ENCODE results near the gene NFIL3. TPM values are rescaled to one million over a fixed set of nuclear protein-coding genes. Genes with fewer than 3 reads are reported as not detected.

Gene NFIL3
- total and polyA plus RNA-seq, 2 of the 4 experiments (the other 2 are of a cell fraction) = 27.6 to 27.7 TPM

- H3K14ac ChIP-seq (replicated peaks; ENCODE audit: low read depth, low read length) = peak overlapping the region; percentile 35
- peak overlapping the region; percentile 84 for H2AK5ac ChIP-seq (ENCODE audit: low read depth, low read length)
- H3K18ac ChIP-seq (ENCODE audit: low read depth, low read length) = no peak overlapping the region
- H4K5ac ChIP-seq (ENCODE audit: low read depth, low read length) = no peak overlapping the region
- H2BK15ac ChIP-seq (ENCODE audit: low read depth, low read length) = peak overlapping the region; percentile 68; the same call in 1 of the 3 replicates
- H3K79me1 ChIP-seq (ENCODE audit: low read depth in 1 of 2, low read length in 2 of 2) = peaks cover 0 to 18% of the 10 kb centered on the region in 2 experiments; a peak in 2 of 4 replicates
- no TSS peak for BruUV-seq (replicated peaks)
- peak overlapping the region; percentile 49; the same call in 1 of the 2 replicates for H4K91ac ChIP-seq (ENCODE audit: insufficient read depth, low read depth, low read length)
- H3K4me2 ChIP-seq (ENCODE audit: low read depth, low read length) = peak overlapping the region; percentile 56
- H3K9ac ChIP-seq (ENCODE audit: low read depth, low read length) = no peak overlapping the region
- H3K23ac ChIP-seq (ENCODE audit: low read depth, low read length) = peak overlapping the region; percentile 69; the same call in 1 of the 2 replicates
- H3K4ac ChIP-seq (ENCODE audit: low read depth, low read length) = peak overlapping the region; percentile 90; the same call in 1 of the 2 replicates
- intact Hi-C loops (cut with micrococcal nuclease) (loop anchor here (5.0 kb wide), 1 partner anchor 57 kb away; no protein-coding TSS in a partner anchor), in situ Hi-C loops (cut with MboI; ENCODE audit: low sequenced_read_pairs) (loop anchor here (5.0 kb wide), 1 partner anchor 72 kb away; no protein-coding TSS in a partner anchor), dilution Hi-C loops (cut with HindIII; ENCODE audit: low sequenced_read_pairs, unreplicated experiment) (no loop called here)
- POLR2A ChIA-PET (ENCODE audit: unreplicated experiment) = interaction anchor here (0.6 kb wide), 1 partner anchor 335 kb away, joined by 3 read pairs; no protein-coding TSS in a partner anchor
- H3K9me3 ChIP-seq (ENCODE audit: control insufficient read depth, insufficient read depth, low read length) = no peaks in the 10 kb centered on the region
- no peak overlapping the region for H2AFZ ChIP-seq (replicated peaks; ENCODE audit: low read length, poor library complexity)
- peak overlapping the region; percentile 0; the same call in 1 of the 2 replicates for H2BK20ac ChIP-seq (ENCODE audit: low read depth, low read length)
- H3K56ac ChIP-seq (ENCODE audit: extremely low read depth, insufficient read depth, low read length) = no peak overlapping the region
- no peak for DNase-seq
- peaks cover 12% of the 10 kb centered on the region for H4K20me1 ChIP-seq (ENCODE audit: insufficient read depth, low read length)
- no peak for ATAC-seq (ENCODE audit: low read depth)
- peaks cover 2% of the 10 kb centered on the region; the same call in 1 of the 2 replicates for H3K9me1 ChIP-seq (ENCODE audit: insufficient read depth, low read length)
- H2BK120ac ChIP-seq (ENCODE audit: low read depth, low read length) = peak overlapping the region; percentile 69
- no CpG with 5 or more reads among the region's 9 CpGs for WGBS, 2 experiments (ENCODE audit: extremely low coverage in 2 of 2, insufficient read length in 1 of 2)
- no peak overlapping the region for H3K27ac ChIP-seq (ENCODE audit: insufficient read depth, low read length)
- H3K4me3 ChIP-seq (ENCODE audit: insufficient read depth, low read depth, low read length) = no peak overlapping the region
- no peaks in the 10 kb centered on the region for H3K36me3 ChIP-seq (ENCODE audit: control insufficient read depth, insufficient read depth, low read length)
- TF ChIP-seq CTCF (conservative IDR thresholded peaks at IDR 0.05; ENCODE audit: low read depth, low read length) = no peak
- TF ChIP-seq POLR2A (IDR thresholded peaks at IDR 0.05; ENCODE audit: low read depth, low read length) = no peak
- TF ChIP-seq ELK1 (IDR thresholded peaks at IDR 0.05; ENCODE audit: borderline replicate concordance, low read depth, low read length) = no peak
- no peak for TF ChIP-seq MXI1 (IDR thresholded peaks at IDR 0.05; ENCODE audit: borderline replicate concordance, low read depth, low read length)
- no peak for TF ChIP-seq BHLHE40 (IDR thresholded peaks at IDR 0.05; ENCODE audit: low read depth, low read length)
- TF ChIP-seq RCOR1 (IDR thresholded peaks at IDR 0.05; ENCODE audit: insufficient replicate concordance, low read length) = no peak
- TF ChIP-seq FOS (IDR thresholded peaks at IDR 0.05; ENCODE audit: low read depth, low read length) = no peak
- TF ChIP-seq NFE2L2 (IDR thresholded peaks at IDR 0.05; ENCODE audit: low read depth, low read length) = no peak
- no peak for TF ChIP-seq RFX5 (IDR thresholded peaks at IDR 0.05; ENCODE audit: low read depth, low read length)
- TF ChIP-seq SMC3 (IDR thresholded peaks at IDR 0.05; ENCODE audit: low read depth, low read length) = no peak
- no peak for TF ChIP-seq CEBPB (IDR thresholded peaks at IDR 0.05; ENCODE audit: low read depth, low read length)
- no peak for TF ChIP-seq USF2 (IDR thresholded peaks at IDR 0.05; ENCODE audit: low read depth, low read length)
- no peak for TF ChIP-seq MAFK (IDR thresholded peaks at IDR 0.05; ENCODE audit: low read depth, low read length)
- TF ChIP-seq CHD1 (IDR thresholded peaks at IDR 0.05; ENCODE audit: low read depth, low read length) = no peak
- no peak for TF ChIP-seq MAZ (IDR thresholded peaks at IDR 0.05; ENCODE audit: borderline replicate concordance, low read depth, low read length)
- TF ChIP-seq RAD21 (IDR thresholded peaks at IDR 0.05; ENCODE audit: low read length) = no peak
- H4K8ac ChIP-seq (ENCODE audit: low read depth in 2 of 2, low read length in 2 of 2) = peak overlapping the region; percentile 33 to 80; a peak in 2 of 4 replicates
- H2BK5ac ChIP-seq (ENCODE audit: low read depth, low read length, poor library complexity, severe bottlenecking) = no peak overlapping the region
- H2AK9ac ChIP-seq (replicated peaks; ENCODE audit: low read depth, low read length, poor library complexity) = no peak overlapping the region
- no peaks in the 10 kb centered on the region for H3K27me3 ChIP-seq (ENCODE audit: control insufficient read depth, insufficient read depth, low read length)
- CTCF ChIA-PET = interaction anchor here (1.9 kb wide), 1 partner anchor 336 kb away, joined by 13 read pairs; no protein-coding TSS in a partner anchor
- H3K4me1 ChIP-seq (ENCODE audit: control insufficient read depth, insufficient read depth, low read length) = peaks cover 11% of the 10 kb centered on the region
Observed at GRCh38 chr9:91425271-91425670, 1.6 kb upstream of the NFIL3 start.
